ENCODE measurements around the gene SMAD3.
A peak's percentile ranks its signal among the peaks of the same experiment; 100 is the strongest.

Gene SMAD3

GRCh38 chr15:67208396-67208795, 143.0 kb downstream of the SMAD3 start:
- DNase-seq (ENCODE audit: low read depth in 1 of 2, low spot score in 1 of 2) = no peak
- TF ChIP-seq JUND (IDR thresholded peaks at IDR 0.05; ENCODE audit: low read depth) = no peak
- in situ Hi-C loops (cut with HindIII; ENCODE audit: low pct_unique_long_range_greater_than_20kb, low sequenced_read_pairs) = no loop called here

DNA sequence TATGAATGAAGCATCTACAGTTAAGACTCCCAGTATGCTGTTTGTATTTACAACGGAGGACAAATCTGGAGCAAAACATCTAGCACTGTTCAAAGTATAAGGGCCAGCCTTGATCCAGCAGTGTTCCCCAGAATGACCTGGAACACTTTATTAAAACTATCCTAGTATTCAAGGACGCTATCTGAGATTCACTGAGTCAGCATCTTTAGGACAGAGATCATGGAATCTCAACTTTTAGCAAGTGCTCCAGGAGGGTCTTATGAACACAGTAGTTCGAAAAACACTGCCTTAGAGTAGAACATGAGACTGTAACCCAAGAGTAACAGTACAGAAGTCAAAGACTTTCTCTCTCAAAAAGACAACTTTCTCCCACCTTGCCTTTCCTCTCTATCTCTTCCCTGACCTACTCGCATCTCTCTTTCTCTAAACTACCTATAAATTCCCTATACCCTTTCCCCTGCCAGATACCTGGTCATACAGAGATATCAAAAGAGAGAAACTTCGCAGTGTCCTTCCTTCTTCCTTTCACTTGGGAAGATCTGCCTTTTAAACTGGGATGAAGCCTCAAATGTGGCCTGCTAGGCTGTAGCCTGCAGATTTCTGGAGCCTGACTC, 145.3 kb downstream of the SMAD3 start:
- DNase-seq (ENCODE audit: low read depth in 1 of 2, low spot score in 1 of 2) = no peak
- TF ChIP-seq JUND (IDR thresholded peaks at IDR 0.05; ENCODE audit: low read depth) = no peak
- in situ Hi-C loops (cut with HindIII; ENCODE audit: low pct_unique_long_range_greater_than_20kb, low sequenced_read_pairs) = no loop called here

GRCh38 chr15:67212684-67213367, 147.4 kb downstream of the SMAD3 start:
- in situ Hi-C loops (cut with HindIII; ENCODE audit: low pct_unique_long_range_greater_than_20kb, low sequenced_read_pairs) = no loop called here
- no peak for DNase-seq (ENCODE audit: low read depth in 1 of 2, low spot score in 1 of 2)
- TF ChIP-seq JUND (IDR thresholded peaks at IDR 0.05; ENCODE audit: low read depth) = no peak

DNA sequence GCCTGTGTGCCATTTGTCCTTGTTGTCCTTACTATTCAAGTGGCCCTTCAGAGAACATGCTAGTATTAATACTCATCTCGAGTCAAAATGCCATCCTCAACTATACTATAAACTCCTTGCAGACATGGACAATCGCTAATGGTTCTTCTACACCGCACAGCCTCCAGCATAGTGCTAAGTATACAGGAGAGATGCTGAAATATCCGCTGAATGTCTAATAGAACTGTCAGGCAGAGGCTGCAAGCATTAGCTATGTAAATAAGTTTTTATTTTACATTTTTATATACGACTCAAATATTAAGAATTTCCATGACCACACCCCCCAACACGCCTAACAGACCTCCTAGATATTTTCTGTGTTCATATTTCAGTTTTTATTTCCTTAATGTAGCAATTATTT, 149.7 kb downstream of the SMAD3 start:
- DNase-seq (ENCODE audit: low read depth in 1 of 2, low spot score in 1 of 2) = no peak
- no peak for TF ChIP-seq JUND (IDR thresholded peaks at IDR 0.05; ENCODE audit: low read depth)
- in situ Hi-C loops (cut with HindIII; ENCODE audit: low pct_unique_long_range_greater_than_20kb, low sequenced_read_pairs) = no loop called here

- in situ Hi-C loops (cut with HindIII; ENCODE audit: low pct_unique_long_range_greater_than_20kb, low sequenced_read_pairs) = no loop called here
- DNase-seq (ENCODE audit: low read depth in 1 of 2, low spot score in 1 of 2) = no peak
- TF ChIP-seq JUND (IDR thresholded peaks at IDR 0.05; ENCODE audit: low read depth) = no peak
Observed at GRCh38 chr15:67216859-67217258, 151.5 kb downstream of the SMAD3 start.

- TF ChIP-seq JUND (IDR thresholded peaks at IDR 0.05; ENCODE audit: low read depth) = no peak
- no peak for DNase-seq (ENCODE audit: low read depth in 1 of 2, low spot score in 1 of 2)
- in situ Hi-C loops (cut with HindIII; ENCODE audit: low pct_unique_long_range_greater_than_20kb, low sequenced_read_pairs) = no loop called here
Observed at GRCh38 chr15:67218428-67218827, 153.0 kb downstream of the SMAD3 start.

- no peak for TF ChIP-seq JUND (IDR thresholded peaks at IDR 0.05; ENCODE audit: low read depth)
- in situ Hi-C loops (cut with HindIII; ENCODE audit: low pct_unique_long_range_greater_than_20kb, low sequenced_read_pairs) = no loop called here
- no peak for DNase-seq (ENCODE audit: low read depth in 1 of 2, low spot score in 1 of 2)
Observed at GRCh38 chr15:67219288-67219687, 153.9 kb downstream of the SMAD3 start.

DNA sequence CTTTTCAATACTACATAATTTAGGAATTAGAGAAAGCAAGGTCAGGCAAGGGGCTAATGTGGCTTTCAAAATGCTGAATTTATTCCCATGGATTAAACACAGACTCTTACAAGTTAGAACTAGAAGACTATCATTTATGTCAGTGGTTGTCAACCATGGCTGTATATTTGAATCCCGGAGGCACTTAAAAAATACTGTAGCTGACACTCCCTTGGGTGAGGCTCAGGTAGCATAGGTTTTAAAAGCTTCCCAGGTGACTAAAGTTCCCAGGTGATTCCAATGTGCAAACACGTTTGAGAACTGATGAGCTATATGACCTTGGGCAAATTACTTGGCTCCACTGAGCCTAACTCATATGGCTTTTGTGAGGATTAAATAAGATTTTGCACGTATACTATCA, 159.5 kb downstream of the SMAD3 start:
- TF ChIP-seq JUND (IDR thresholded peaks at IDR 0.05; ENCODE audit: low read depth) = no peak
- in situ Hi-C loops (cut with HindIII; ENCODE audit: low pct_unique_long_range_greater_than_20kb, low sequenced_read_pairs) = no loop called here
- DNase-seq (ENCODE audit: low read depth in 1 of 2, low spot score in 1 of 2) = no peak

GRCh38 chr15:67225336-67225735, 159.9 kb downstream of the SMAD3 start:
- no peak for DNase-seq (ENCODE audit: low read depth in 1 of 2, low spot score in 1 of 2)
- no peak for TF ChIP-seq JUND (IDR thresholded peaks at IDR 0.05; ENCODE audit: low read depth)
- in situ Hi-C loops (cut with HindIII; ENCODE audit: low pct_unique_long_range_greater_than_20kb, low sequenced_read_pairs) = no loop called here

- in situ Hi-C loops (cut with HindIII; ENCODE audit: low pct_unique_long_range_greater_than_20kb, low sequenced_read_pairs) = no loop called here
- DNase-seq (ENCODE audit: low read depth in 1 of 2, low spot score in 1 of 2) = no peak
- no peak for TF ChIP-seq JUND (IDR thresholded peaks at IDR 0.05; ENCODE audit: low read depth)
Observed at GRCh38 chr15:67227431-67227830, 162.0 kb downstream of the SMAD3 start.

DNA sequence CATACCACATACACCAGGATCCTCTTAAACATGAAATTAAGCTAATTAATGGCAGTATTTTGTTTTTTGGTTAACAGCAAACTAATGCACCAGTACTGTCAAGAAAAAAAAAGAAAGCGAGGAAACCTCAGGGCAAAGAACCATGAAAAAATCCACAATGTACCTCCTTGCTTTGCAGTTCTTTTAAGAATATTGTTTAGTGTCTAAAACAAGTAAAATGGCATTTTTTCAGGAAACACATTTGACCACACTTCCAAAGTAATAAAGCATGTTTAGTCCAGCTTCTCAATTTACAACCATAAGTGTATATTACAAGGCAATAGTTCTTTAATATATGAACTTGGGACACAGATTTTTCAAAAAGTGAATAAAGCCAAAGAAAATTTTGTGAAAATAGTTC, 162.4 kb downstream of the SMAD3 start:
- no peak for TF ChIP-seq JUND (IDR thresholded peaks at IDR 0.05; ENCODE audit: low read depth)
- in situ Hi-C loops (cut with HindIII; ENCODE audit: low pct_unique_long_range_greater_than_20kb, low sequenced_read_pairs) = no loop called here
- DNase-seq (ENCODE audit: low read depth in 1 of 2, low spot score in 1 of 2) = no peak

DNA sequence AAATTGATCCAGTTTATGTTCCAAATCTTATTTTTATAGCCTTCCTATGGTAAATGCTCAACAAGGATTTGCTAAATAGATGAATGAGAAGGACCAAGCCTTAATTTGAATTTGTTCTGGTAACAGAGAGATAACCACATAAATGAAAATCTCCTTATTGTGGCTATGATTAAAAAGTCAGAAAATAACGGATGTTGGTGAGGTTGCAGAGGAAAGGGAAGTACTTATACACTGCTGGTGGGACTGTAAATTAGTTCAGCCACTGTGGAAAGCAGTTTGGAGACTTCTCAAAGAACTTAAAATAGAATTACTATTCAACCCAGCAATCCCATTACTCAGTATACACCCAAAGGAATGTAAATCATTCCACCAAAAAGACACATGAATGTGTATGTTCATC, 162.9 kb downstream of the SMAD3 start:
- TF ChIP-seq JUND (IDR thresholded peaks at IDR 0.05; ENCODE audit: low read depth) = no peak
- in situ Hi-C loops (cut with HindIII; ENCODE audit: low pct_unique_long_range_greater_than_20kb, low sequenced_read_pairs) = no loop called here
- DNase-seq (ENCODE audit: low read depth in 1 of 2, low spot score in 1 of 2) = no peak

GRCh38 chr15:67230504-67230903, 165.1 kb downstream of the SMAD3 start:
- in situ Hi-C loops (cut with HindIII; ENCODE audit: low pct_unique_long_range_greater_than_20kb, low sequenced_read_pairs) = no loop called here
- no peak for TF ChIP-seq JUND (IDR thresholded peaks at IDR 0.05; ENCODE audit: low read depth)

DNA sequence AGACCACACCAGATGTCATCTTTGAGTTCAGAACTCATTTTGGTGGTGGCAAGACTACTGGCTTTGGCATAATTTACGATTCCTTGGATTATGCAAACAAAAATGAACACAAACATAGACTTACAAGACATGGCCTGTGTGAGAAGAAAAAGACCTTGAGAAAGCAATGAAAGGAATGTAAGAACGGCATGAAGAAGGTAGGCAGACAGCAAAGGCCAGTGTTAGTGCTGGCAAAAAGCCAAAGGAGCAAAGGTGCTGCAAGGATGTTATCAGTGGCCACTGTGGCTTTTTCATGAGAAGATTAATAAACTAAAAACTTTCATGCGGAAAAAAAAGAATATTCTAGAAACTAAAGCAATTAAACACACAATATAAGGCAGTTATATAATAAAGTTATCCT, 167.2 kb downstream of the SMAD3 start:
- TF ChIP-seq JUND (IDR thresholded peaks at IDR 0.05; ENCODE audit: low read depth) = no peak
- in situ Hi-C loops (cut with HindIII; ENCODE audit: low pct_unique_long_range_greater_than_20kb, low sequenced_read_pairs) = no loop called here
- DNase-seq (ENCODE audit: low read depth in 1 of 2, low spot score in 1 of 2) = peak in 1 of 2 experiments; percentile 60

More at GRCh38 chr15:67230504-67230903, 165.1 kb downstream of the SMAD3 start:
- no peak for DNase-seq (ENCODE audit: low read depth in 1 of 2, low spot score in 1 of 2)
